Measurements from ENCODE around the gene HOXB9.

HOXB9 gene

GRCh38 chr17:48596000-48596734 lies 30.0 kb downstream of the HOXB9 start:
- no peak for DNase-seq (ENCODE audit: low spot score)

DNA sequence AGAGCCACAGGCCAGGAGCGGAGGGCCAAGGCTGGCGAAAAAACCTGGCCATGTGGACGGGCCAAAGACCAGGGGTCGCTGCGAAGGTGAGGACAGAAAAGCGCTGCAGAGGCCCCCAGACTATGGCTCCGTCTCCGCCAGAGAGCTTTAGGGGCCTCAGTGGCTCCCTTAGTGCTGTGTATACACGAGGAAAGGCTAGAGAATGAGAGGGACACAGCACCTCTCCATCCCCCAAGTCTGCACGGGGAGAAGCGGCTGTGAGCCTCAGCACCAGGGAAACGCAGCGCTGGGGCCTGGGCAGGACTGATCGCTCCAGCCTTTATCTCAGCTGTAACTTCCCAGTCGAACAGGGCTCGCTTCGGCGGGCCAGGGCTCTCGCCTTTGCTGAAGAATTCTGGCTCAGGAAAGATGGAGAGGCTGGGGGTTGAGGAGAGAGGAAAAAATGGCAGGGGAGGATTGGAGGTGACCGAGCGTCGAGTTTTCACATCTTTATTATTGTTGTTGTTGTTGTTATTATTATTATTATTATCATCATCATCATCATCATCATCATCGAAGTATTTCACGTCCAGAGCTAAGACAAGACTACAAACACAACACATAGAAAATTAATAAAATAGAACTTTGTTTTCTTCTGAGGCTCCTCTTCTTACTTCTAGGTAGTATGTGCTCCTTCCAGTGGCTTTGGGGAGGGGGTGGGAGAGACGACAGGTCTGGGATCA lies 30.7 kb downstream of the HOXB9 start:
- DNase-seq (ENCODE audit: low spot score), result no peak

GRCh38 chr17:48594538-48595277 lies 31.4 kb downstream of the HOXB9 start:
- no peak for DNase-seq (ENCODE audit: low spot score)

- peak; percentile 83 for DNase-seq (ENCODE audit: low spot score)
Observed at GRCh38 chr17:48593840-48594537, 32.2 kb downstream of the HOXB9 start.

DNA sequence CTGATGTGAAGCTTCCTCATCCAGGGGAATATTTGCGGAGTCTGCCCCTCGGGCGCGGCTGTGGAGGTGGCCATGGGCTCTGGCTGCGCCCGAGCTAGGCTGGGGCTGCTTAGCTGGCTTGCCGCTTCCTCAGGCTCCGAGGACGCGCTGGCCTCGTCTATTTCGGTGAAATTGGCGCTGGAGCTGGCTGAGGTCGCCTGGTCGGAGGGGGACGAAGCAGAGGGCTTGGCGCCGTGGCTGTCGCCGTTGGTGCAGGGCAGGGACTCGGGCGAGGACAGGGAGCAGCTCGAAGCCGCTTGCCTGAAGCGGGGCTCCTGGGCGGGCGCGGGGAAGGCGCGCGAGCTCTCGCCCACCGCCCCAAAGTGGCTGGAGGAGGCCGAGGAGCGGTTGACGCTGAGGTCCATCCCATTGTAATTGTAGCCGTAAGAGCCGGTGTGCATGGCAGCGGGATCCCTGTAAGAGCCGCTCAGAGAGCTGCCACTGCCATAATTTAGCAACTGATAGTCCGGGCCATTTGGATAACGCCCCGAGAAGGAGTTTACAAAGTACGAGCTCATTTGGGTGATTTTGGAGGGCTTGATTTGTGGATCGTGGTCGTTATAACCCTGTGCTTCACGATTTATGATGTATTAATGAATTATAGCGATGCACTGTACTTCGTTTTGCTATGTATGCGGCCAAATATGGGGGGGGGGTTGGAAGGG lies 32.9 kb downstream of the HOXB9 start, which contains the start of gene HOXB5:
Gene HOXB5 (minus strand): TSS at position 654 of the 704 bp plus-strand sequence. CDS start 97 bp downstream, at position 557.
- DNase-seq (ENCODE audit: low spot score), result no peak

DNA sequence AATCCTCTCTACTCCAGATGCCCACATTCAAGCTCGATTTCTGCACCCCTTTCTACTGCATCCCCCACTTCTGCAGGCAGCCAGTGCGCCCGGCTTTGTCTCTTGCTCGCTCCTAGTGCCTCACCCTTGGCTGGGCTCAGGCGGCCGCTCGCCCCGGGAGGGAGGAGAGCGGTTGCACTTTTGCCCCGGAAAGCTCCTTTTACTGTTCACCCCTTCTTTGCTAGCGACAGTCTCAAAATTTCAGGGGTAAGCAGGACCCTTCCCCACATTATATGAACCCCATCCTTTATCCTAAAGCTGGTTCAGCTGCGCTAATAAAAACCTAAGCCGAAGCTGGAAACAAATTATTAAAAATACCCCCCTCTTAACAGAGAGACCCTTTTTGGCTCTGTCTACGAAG lies 33.6 kb downstream of the HOXB9 start:
- no peak for DNase-seq (ENCODE audit: low spot score)

DNA sequence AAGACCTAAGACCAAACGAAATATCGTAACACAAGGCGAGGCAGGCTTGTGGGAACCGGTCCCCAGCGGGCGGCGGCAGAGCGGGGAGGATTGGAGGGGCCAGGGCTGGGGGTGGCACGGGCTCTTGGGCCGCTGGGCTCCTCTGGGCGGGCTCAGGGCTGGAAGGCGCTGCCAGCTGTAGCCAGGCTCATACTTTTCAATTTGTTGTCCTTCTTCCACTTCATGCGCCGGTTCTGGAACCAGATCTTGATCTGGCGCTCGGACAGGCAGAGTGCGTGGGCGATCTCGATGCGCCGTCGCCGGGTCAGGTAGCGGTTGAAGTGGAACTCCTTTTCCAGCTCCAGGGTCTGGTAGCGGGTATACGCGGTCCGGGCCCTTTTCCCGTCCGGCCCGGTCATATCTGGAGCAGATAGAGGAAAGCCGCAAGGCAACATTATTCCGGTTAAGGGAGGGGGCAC lies 34.1 kb downstream of the HOXB9 start:
- DNase-seq (ENCODE audit: low spot score), result no peak

- no peak for DNase-seq (ENCODE audit: low spot score)
Observed at GRCh38 chr17:48591255-48592056, 34.7 kb downstream of the HOXB9 start.

- no peak for DNase-seq (ENCODE audit: low spot score)
Observed at GRCh38 chr17:48590607-48591161, 35.5 kb downstream of the HOXB9 start.

DNA sequence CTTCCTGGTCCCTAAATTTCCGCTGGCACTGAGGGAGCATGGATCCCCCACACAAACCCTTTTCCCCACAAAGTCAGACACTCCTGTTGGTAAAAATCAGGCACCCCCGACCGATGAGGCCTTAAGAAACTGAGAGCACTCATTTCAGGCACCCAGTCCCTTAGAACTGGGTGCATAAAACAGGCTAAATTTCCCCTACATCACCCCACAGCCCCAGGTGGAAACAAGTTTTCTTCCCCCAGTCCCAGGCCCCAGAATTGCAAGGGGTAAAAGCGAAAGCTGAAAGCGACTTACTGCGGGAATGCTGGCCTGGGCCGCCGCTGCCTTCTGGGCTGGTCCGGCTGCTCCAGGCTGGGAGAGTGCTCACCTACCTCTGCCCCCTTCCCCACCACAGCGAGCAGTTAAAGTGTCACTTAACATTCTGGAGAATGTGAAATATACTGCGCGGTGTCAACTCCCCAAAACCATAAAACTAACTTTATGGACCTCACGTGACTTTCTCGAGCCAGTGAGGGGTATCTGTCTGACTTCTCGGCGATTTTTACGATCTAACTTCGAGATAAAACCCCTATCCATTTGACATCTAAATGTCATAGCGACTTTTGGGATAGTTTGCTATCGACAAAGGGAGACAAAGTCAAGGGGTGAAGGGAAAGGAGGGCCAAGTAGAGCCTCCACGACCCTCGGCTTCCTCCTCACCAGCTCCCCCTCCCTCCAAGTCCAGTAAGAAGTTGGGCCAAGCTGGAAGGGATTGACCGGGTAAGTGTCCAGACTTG lies 36.1 kb downstream of the HOXB9 start, which contains the start of gene HOXB3:
Gene HOXB3 (minus strand): TSS at position 411 of the 776 bp plus-strand sequence. CDS start 37,767 bp downstream, outside the sequence.
- DNase-seq (ENCODE audit: low spot score), result no peak

DNA sequence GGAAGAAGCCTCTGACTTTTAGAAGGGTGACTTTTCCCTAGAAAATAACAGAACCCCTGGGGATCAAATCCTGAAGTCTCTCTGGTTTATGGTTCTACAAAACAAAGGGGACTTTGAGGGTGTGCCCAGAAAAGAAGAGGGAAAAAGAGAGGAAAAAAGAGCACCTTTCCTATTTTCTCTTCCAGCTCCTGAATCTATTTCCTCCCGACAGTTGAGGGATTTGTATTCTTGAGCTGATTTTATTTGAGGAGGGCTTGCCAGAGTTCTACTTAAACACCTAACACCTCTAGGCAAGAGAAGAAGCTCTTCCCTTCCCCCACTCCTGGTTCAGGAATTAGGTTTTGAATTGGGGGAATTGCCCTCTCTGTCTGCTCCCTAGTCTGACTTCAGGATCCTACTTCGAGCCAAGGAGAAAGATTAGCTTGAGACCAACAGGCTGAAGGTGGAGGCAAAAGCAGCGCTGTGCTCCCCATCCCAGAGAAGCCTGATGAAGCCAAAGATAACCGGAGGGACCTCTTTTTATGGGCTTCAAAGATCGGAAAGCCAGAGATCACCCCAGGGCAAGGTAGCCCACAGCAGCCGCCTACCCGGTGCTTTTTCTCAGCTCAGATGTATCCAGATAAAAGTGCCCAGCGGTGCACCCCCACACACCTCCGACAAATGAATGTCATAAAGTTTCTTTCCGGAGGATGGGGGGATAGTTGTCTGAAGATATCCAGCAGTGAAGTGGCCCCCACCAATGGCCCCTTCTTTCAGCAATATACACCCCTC lies 36.9 kb downstream of the HOXB9 start:
- DNase-seq (ENCODE audit: low spot score), result no peak

- peak; percentile 71 for DNase-seq (ENCODE audit: low spot score)
Observed at GRCh38 chr17:48588528-48588927, 37.6 kb downstream of the HOXB9 start.

DNA sequence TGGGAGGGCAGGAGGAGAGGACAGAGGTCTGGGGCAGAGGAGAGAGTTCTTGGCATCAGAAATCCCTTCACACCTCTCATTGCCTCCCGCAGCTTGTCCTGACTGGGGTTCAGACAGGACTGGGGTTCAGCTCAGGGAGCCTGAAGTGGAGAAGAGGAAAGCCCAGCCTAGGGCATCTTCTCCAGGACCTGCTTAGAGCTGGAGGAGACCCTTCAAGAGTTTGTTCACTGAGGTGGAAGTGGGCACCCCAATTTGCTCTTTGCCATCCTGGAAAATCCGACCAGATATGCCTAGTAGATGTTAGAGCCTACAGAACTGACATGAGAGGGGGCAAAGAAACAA lies 38.1 kb downstream of the HOXB9 start:
- no peak for DNase-seq (ENCODE audit: low spot score)

GRCh38 chr17:48587276-48588073 lies 38.7 kb downstream of the HOXB9 start:
- DNase-seq (ENCODE audit: low spot score), result peak; percentile 78

- no peak for DNase-seq (ENCODE audit: low spot score)
Observed at GRCh38 chr17:48586355-48587258, 39.6 kb downstream of the HOXB9 start.

DNA sequence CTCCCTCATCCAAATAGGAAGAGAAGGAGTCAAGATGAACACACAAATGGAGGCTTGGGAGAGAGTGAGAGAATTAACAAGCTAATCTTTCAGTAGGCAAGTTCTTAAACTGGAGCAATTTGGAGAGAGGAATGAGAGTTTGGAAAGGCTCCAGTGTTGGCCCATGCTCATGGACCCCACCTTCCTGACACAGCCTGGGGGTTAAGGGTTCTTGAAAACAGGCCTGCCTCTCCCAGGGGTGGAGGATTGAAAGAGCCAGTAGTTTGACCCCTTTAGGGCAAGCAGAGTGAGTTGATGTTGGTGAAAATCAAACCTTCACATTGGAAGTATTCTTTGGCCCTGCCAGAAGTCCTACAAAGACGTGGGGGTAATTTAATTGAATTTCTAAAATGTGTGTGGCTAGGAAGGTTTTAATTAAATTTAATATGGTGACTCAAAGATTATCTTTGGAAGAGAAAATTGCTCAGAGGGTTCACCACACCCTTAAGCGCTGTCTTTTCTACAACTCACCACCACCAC lies 41.9 kb downstream of the HOXB9 start:
- DNase-seq (ENCODE audit: low spot score), result no peak

All from kidney capillary endothelial cell (primary cell).